A549 (cell line): ENCODE measurements around the gene VIM.

Experiments
- CBX2 ChIP-seq: fragments of 200-600 bp; sonication (generic); IDR thresholded peaks from 2 replicates; pipeline ENCODE4 v1.6.1; 2016; ENCODE audit warnings: low read depth, mild to moderate bottlenecking, borderline replicate concordance
- EP300 ChIP-seq, 2 experiments: fragments of >200 bp; sonication (Bioruptor Twin); formaldehyde crosslinking; IDR thresholded peaks; 2 replicates in 1 of 2; 3 replicates in 1 of 2; pipeline ENCODE4 v1.6.1; 2016 to 2017
- FOXS1 ChIP-seq: fragments of 250-450 bp; sonication (Bioruptor Pico); IDR thresholded peaks from 2 replicates; pipeline ENCODE4 v1.5.0; 2020; ENCODE audit warnings: mild to moderate bottlenecking, moderate library complexity
- POLR2A ChIP-seq: IDR thresholded peaks from 2 replicates; pipeline ENCODE4 v1.6.1; 2012; ENCODE audit warnings: mild to moderate bottlenecking, low read length
- RAD21 ChIP-seq, 2 experiments: fragments of >200 bp in 1 of 2; sonication (Bioruptor Twin) in 1 of 2; formaldehyde crosslinking in 1 of 2; IDR thresholded peaks in 1 of 2; conservative IDR thresholded peaks in 1 of 2; 2 replicates in 1 of 2; 3 replicates in 1 of 2; pipeline ENCODE4 v1.6.1; 2012 to 2018; ENCODE audit warnings: inconsistent platforms in 1 of 2
- SREBF2 ChIP-seq: fragments of 450-650 bp; IDR thresholded peaks from 2 replicates; pipeline ENCODE4 v1.6.1; 2014; ENCODE audit warnings: mild to moderate bottlenecking, moderate library complexity
- TF ChIP-seq, protein P1 (sequence below): fragments of >200 bp; sonication (Bioruptor Twin); formaldehyde crosslinking; IDR thresholded peaks from 3 replicates; pipeline ENCODE4 v1.5.1; 2016
- TF ChIP-seq, protein P2 (sequence below): IDR thresholded peaks from 2 replicates; pipeline ENCODE4 v1.6.1; 2012

DNA sequence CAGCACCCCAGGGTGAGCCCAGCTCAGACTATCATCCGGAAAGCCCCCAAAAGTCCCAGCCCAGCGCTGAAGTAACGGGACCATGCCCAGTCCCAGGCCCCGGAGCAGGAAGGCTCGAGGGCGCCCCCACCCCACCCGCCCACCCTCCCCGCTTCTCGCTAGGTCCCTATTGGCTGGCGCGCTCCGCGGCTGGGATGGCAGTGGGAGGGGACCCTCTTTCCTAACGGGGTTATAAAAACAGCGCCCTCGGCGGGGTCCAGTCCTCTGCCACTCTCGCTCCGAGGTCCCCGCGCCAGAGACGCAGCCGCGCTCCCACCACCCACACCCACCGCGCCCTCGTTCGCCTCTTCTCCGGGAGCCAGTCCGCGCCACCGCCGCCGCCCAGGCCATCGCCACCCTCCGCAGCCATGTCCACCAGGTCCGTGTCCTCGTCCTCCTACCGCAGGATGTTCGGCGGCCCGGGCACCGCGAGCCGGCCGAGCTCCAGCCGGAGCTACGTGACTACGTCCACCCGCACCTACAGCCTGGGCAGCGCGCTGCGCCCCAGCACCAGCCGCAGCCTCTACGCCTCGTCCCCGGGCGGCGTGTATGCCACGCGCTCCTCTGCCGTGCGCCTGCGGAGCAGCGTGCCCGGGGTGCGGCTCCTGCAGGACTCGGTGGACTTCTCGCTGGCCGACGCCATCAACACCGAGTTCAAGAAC is 1.1 kb downstream of the VIM start:
- TF ChIP-seq, protein P1, sequence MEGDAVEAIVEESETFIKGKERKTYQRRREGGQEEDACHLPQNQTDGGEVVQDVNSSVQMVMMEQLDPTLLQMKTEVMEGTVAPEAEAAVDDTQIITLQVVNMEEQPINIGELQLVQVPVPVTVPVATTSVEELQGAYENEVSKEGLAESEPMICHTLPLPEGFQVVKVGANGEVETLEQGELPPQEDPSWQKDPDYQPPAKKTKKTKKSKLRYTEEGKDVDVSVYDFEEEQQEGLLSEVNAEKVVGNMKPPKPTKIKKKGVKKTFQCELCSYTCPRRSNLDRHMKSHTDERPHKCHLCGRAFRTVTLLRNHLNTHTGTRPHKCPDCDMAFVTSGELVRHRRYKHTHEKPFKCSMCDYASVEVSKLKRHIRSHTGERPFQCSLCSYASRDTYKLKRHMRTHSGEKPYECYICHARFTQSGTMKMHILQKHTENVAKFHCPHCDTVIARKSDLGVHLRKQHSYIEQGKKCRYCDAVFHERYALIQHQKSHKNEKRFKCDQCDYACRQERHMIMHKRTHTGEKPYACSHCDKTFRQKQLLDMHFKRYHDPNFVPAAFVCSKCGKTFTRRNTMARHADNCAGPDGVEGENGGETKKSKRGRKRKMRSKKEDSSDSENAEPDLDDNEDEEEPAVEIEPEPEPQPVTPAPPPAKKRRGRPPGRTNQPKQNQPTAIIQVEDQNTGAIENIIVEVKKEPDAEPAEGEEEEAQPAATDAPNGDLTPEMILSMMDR = peak; percentile 3; the same call in 1 of the 3 replicates
- TF ChIP-seq POLR2A = peak; percentile 99
- TF ChIP-seq, protein P2, sequence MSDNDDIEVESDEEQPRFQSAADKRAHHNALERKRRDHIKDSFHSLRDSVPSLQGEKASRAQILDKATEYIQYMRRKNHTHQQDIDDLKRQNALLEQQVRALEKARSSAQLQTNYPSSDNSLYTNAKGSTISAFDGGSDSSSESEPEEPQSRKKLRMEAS = peak; percentile 31; the same call in 1 of the 2 replicates
- no peak for TF ChIP-seq RAD21 (conservative IDR thresholded peaks at IDR 0.05 in 1 of 2, IDR thresholded peaks at IDR 0.05 in 1 of 2)
- no peak for TF ChIP-seq SREBF2
- no peak for TF ChIP-seq EP300 (IDR thresholded peaks at IDR 0.05)
- TF ChIP-seq FOXS1 (CRISPR knock-in tag) = no peak
- no peak for TF ChIP-seq CBX2
